ENCODE measurements around the gene EIF4ENIF1. TPM values are rescaled to one million over a fixed set of nuclear protein-coding genes. Genes with fewer than 3 reads are reported as not detected.

The EIF4ENIF1 gene
- total and polyA plus RNA-seq, 3 donors from 2014 or later: 74.6 to 127 (median 79.7) TPM

- Histone ChIP-seq H3K36me3 (ENCODE audit: low read depth, missing control alignments) (no peaks in the 10 kb centered on the region), H3K4me3 (no peak overlapping the region), H3K9me3 (no peaks in the 10 kb centered on the region), H3K27ac (no peak overlapping the region), H3K27me3 (no peaks in the 10 kb centered on the region), H3K4me1 (no peaks in the 10 kb centered on the region)
- intact Hi-C loops (cut with DNase I; ENCODE audit: low total_unique reads): no loop called here
- DNase-seq: no peak
- WGBS, 2 donors: 76 to 87% methylated on average over 5 of the region's 5 CpGs
- TF ChIP-seq CTCF (IDR thresholded peaks at IDR 0.05) (no peak), POLR2A (IDR thresholded peaks at IDR 0.05) (no peak)
Observed at GRCh38 chr22:31451709-31452571, 37.7 kb downstream of the EIF4ENIF1 start.

GRCh38 chr22:31449506-31449905 is 40.1 kb downstream of the EIF4ENIF1 start:
- DNase-seq: no peak
- no peak for TF ChIP-seq POLR2A (IDR thresholded peaks at IDR 0.05)
- no peak for TF ChIP-seq CTCF (IDR thresholded peaks at IDR 0.05)
- Histone ChIP-seq H3K4me3 (no peak overlapping the region), H3K27ac (no peak overlapping the region), H3K36me3 (ENCODE audit: low read depth, missing control alignments) (no peaks in the 10 kb centered on the region), H3K27me3 (no peaks in the 10 kb centered on the region), H3K9me3 (no peaks in the 10 kb centered on the region), H3K4me1 (no peaks in the 10 kb centered on the region)
- 88 to 90% methylated on average over 4 of the region's 4 CpGs for WGBS, 2 donors
- intact Hi-C loops (cut with DNase I; ENCODE audit: low total_unique reads): no loop called here

DNA sequence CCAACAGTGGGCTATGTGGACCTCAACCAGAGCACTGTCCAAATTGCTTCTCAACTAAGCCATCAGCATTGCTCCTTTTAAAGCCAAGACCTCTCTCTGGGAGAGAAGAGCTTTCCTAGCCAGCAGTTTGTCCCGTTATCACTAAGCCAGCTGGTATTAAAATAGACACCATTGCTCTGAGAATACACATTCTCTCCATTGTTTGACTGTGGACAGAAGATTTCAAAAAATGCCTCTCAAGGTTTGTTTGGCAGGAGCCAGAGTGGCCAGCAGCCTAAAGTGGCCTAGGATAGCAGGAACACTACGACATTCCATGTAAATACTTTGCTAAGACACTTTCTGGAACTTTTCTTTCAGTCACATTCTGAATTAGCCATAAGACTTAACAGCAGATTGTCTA is 41.3 kb downstream of the EIF4ENIF1 start:
- WGBS, 2 donors: 53 to 70% methylated on average over 2 of the region's 2 CpGs
- intact Hi-C loops (cut with DNase I; ENCODE audit: low total_unique reads): no loop called here
- H3K27me3 ChIP-seq: no peaks in the 10 kb centered on the region
- peaks cover 4% of the 10 kb centered on the region for H3K4me1 ChIP-seq
- H3K27ac ChIP-seq: no peak overlapping the region
- H3K9me3 ChIP-seq: no peaks in the 10 kb centered on the region
- TF ChIP-seq CTCF (IDR thresholded peaks at IDR 0.05) (no peak), POLR2A (IDR thresholded peaks at IDR 0.05) (no peak)
- no peaks in the 10 kb centered on the region for H3K36me3 ChIP-seq (ENCODE audit: low read depth, missing control alignments)
- H3K4me3 ChIP-seq: no peak overlapping the region
- DNase-seq: no peak

- no peaks in the 10 kb centered on the region for H3K9me3 ChIP-seq
- no peak overlapping the region for H3K4me3 ChIP-seq
- H3K27ac ChIP-seq: no peak overlapping the region
- H3K36me3 ChIP-seq (ENCODE audit: low read depth, missing control alignments): no peaks in the 10 kb centered on the region
- intact Hi-C loops (cut with DNase I; ENCODE audit: low total_unique reads): no loop called here
- H3K27me3 ChIP-seq: no peaks in the 10 kb centered on the region
- WGBS, 2 donors: 82 to 92% methylated on average over 3 of the region's 3 CpGs
- DNase-seq: no peak
- peaks cover 9% of the 10 kb centered on the region for H3K4me1 ChIP-seq
- TF ChIP-seq POLR2A (IDR thresholded peaks at IDR 0.05): no peak
Observed at GRCh38 chr22:31447337-31447736, 42.3 kb downstream of the EIF4ENIF1 start.

DNA sequence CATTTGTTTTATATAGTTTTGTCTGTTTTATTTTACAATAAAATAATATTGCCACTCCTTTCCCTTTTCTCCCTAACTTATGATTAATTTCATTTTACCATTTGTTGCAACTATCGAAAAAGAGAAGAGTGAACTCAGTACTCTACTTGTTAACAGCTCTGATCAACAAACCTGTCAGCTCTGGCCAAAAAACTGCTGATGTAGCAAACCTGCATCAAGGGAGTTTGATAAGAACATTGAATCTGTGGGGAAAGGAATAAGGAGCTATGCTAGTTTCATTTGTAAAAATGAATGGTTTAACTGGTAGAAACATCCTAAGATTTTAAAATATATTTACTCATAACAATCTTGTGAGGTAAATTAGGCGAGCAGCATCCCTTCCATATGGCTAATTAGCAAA is 42.9 kb downstream of the EIF4ENIF1 start:
- Histone ChIP-seq H3K4me3 (no peak overlapping the region), H3K36me3 (ENCODE audit: low read depth, missing control alignments) (no peaks in the 10 kb centered on the region), H3K9me3 (no peaks in the 10 kb centered on the region), H3K27me3 (no peaks in the 10 kb centered on the region), H3K4me1 (peaks cover 9% of the 10 kb centered on the region), H3K27ac (no peak overlapping the region)
- intact Hi-C loops (cut with DNase I; ENCODE audit: low total_unique reads): no loop called here
- TF ChIP-seq CTCF (IDR thresholded peaks at IDR 0.05) (no peak), POLR2A (IDR thresholded peaks at IDR 0.05) (no peak)
- no peak for DNase-seq
- WGBS, 2 donors: 75 to 81% methylated on average over 2 of the region's 2 CpGs
